Hepatic stellate cell (primary cell): ENCODE results near the gene SLC17A2.

Experiments used
- DNase-seq: peaks from one replicate; pipeline ENCODE4 v3.0.0; 2011; ENCODE audit warnings: low spot score

Gene SLC17A2

DNA sequence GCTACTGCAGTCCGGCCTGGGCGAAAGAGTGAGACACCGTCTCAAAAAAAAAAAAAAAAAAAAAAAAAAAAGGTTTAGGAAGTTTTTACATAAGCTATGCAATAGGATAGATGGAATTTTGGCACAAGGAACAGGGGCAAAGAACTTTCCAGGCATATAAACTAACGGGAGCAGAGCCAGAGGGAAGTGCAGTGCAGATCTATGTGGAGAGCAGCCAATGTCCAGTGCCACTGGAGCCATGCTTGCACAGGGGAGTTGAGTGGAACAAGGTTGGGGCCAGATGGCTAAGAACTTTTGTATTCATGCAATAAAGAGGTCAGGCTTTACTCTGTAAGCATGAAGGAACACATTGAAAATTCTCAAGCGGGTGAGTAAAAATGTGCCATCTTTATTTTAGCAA, 10.8 kb downstream of the SLC17A2 start:
- no peak for DNase-seq

DNA sequence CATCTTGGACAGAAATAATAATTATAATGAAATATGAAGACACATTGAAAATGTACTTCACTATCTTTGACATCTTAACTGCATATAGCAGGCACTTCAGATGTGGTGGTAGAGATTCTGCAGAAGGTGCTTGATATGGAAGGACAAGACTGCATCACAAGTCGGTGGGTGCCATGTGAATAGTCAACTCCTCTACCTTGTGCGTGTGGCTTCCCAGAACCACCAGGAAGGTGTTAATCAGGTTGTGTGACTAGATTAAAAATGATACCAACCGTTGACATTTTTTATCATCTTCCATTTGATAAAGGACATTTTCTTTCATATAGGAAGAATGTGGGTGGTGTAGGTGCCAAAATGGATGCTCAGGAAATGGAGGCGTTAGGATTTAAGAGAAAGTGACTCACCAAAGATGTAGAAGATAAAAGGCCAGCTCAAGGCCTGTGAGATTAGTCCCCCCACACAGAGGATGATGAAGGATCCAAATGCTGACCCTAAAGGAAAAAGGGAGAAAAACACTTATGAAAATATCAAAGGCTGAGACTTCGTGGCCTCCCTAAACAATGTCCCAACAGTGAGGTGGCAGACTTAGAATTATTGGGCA, 12.3 kb downstream of the SLC17A2 start:
- no peak for DNase-seq

DNA sequence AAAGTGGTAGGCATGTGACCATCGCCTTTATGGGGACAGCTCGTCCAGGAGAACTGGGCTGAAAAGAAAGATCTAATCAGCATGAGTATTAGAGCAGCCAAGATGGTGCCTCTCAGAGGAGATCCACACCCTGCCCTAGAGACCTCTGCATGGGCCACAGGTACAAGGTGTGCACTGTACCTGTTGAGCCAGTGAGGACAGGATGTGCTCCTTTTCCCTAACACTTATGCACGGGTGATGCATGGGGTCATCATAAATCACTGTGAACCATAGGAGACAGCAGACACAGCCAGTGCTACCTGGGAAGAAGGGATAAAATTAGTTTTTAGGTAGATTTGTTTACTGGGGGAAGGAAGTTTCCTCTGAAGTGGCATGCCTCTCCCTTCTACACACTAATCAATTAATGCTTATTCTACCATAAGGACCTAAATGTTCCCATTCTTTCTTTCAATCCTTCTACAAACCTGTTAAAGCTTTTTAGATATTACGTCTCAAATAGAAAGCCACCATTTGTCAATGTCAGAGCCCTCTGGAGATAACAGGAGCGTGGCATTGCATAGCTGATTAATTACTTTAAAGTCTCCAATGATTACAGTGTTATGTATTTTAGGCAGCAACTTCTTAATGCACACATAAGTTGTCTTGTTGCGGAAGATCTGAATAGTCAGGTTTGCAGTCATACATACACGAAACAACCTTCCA, 13.6 kb downstream of the SLC17A2 start:
- no peak for DNase-seq

DNA sequence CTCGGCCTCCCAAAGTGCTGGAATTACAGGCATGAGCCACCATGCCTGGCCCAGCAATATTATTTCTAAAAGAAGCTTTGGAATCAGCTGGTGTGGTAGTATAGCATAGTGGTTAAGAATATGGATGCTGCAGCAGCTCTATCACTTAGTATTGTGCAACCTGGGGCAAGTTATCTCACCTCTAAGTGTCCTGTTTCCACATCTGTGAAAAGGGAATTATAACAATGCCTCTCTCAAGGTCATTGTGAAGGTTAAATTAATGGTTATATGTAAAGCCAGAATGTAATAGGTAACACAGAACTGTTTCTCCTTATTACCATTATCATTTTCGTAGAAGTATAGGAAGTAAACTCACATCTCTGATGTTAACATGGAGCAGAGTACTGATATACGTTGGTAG, 14.2 kb downstream of the SLC17A2 start:
- no peak for DNase-seq

DNA sequence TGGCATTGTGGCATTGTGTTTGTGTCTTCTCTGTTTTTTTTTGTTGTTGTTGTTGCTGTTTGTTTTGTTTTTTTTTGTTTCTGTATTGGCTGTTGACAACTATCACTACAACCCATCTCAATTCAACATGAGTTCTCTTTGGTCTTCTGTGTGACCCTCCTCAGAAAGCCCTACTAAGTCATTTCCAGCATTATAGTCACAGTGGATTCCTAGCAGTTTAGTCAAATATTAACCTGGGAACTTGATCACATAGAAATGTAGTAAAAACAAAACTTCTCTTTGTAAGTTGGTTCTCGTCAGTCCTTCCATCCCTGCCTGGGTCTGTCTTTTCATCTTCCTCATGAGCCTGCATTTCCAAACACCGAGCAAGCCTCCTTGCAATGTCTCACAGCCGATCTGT, 16.8 kb downstream of the SLC17A2 start:
- DNase-seq: no peak

DNA sequence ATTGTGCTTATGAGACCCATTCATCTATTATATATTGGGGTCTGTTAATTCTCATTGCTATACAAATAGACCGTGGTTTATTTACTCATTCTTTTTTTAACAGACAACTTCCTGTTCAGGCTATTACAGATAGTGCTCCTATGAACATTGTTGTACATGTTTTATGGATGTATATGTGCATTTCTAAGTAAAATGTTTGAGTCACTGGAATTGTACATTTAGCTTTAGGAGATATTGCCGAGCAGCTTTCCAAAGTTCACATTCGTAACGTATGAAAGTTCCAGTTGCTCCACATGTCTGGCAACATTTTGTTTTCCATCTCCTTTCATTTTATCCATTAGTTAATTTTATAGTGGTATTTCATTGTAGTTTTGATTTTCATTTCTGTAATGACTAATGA, 19.1 kb downstream of the SLC17A2 start:
- no peak for DNase-seq

DNA sequence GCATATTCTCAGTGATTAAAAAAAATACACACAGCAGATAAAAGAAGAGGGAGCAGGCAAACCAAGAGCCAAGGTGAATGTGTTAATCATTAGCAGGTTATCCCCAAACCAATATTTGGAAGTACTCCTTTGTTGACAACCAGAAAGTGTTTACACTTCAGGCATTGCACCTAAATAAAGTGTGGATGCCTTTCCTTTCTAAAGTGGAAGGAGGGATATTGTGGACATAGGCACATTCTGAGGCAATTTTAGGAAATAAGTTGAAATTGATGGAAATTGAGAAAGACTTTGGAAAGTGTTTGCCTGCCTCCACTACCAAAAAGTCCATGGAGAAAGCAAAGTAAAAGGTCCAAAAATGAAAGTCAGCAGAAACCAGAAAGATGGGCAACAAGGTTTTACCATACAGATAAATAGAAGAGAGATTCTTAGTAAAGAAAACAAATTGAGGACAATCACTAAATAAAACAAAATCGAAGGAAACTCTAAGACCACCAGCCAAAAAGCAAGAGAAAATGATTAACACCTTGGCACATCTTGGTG, 22.9 kb downstream of the SLC17A2 start:
- DNase-seq: no peak

DNA sequence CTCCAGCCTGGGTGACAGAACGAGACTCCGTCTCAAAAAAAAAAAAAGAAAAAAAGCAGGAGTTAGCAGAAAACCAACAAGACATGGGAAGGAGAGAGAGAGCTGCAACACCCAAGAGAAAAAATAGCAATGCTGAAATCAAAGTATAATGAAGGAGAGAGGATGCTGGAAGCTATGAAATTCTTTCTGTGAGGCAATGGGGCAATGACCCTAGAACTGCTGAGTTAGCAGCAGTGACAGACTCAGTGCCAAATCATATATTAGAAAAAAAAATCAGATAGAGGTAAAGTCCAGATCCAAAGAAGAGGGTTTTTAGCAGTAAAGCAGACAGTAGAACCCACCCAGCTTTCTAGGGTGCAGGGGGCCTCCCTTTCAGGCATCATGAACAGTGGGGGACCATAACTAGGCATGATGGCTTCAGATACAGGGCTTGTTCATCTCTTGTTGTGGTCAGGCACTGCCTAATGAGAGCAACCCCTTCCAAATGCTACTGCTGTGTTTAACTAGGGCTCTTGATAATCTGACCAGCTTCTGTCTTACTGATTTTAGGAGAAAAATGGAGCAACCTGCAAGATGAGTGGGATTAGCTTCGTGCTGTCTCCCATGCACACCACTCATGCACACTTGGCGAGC, 26.9 kb downstream of the SLC17A2 start:
- no peak for DNase-seq

- no peak for DNase-seq
These were observed 28.4 kb downstream of the SLC17A2 start for GRCh38 chr6:25902071-25902470.

- DNase-seq: no peak
These were observed 29.6 kb downstream of the SLC17A2 start for GRCh38 chr6:25900843-25901242.

DNA sequence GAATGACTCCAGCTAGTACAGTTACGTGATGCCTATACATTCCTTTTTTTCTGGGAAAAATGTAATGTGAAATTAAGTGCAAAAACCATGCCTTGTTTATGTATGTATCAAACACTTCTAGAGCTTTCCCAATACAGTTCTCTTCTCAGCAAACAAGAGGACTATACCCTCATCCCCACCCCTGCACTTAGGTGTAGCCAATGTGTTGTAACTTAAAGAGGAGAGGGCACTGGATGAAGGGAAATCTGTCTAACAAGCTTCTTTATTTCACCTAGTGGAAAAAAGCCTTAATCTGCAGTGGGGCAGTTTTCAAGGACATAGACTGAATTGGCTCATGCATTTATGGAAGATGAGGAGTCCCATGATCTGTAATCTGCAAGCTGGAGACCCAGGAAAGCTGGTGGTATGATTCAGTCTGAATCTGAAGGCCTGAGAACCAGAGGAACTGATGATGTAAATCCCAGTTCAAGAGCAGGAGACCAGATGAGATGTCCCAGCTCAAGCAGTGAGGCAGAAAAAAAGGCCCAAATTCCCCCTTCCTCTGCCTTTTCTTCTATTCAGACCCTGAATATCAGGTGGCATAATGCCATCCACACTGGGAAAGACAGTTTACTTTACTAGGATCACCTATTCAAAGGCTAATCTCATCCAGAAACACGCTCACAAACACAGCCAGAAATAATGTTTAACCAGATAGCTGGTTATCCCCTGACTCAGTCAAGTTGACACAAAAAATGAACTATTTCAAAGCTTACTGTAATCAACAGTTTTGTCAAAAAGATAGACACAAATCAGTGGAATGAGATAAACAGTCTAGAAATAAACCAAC, 30.7 kb downstream of the SLC17A2 start:
- no peak for DNase-seq

DNA sequence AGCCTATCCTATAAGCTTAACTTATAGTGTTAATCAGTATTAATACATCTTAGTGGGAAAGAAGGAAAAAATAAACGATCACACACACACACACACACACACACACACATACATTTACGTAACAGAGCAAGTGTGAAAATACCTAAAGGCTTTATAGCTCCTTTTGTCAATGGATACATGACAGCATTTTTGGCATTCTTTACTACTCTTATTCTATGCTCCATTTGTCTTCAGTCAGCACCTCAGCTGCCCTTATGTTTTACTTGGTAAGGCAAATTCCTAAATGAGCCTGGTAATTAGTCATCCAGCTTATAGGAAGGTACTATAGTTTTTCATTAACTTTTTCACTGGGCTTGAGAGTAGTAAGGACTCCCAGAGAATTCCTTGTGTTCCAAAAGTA, 31.4 kb downstream of the SLC17A2 start:
- no peak for DNase-seq

DNA sequence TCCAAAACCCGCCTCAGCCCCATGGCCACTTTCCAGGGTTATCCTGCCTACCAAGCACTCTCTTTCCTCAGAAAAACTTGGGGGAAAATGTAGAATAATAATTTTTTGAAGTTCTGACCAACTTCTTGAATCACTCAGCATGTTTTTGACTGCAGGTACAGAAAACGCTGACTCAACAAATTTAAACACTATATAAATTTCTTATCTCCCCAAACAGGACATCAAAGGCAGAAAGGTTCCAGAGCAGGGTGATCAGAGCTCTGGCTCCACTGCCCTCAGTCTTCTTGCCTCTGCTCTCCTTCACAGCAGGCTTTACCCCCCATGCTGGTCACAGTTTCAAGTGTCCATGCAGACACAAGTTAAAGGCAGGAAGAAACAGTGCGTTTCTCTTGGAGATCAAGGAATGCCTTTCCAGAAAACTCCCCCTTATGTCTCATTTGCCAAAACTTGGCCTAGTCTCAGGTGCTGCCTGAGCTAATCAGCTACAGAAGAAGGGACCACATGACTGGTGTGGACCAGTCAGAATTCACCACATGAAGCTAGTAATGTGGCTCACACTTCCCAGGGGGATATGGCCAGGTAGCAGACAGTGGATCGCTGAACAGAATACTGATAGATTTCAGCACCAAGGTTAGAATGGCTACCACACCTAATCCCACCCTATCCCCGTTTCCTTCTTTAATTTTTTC, 32.1 kb downstream of the SLC17A2 start:
- DNase-seq: no peak

- no peak for DNase-seq
These were observed 34.2 kb downstream of the SLC17A2 start for GRCh38 chr6:25896252-25896651.

DNA sequence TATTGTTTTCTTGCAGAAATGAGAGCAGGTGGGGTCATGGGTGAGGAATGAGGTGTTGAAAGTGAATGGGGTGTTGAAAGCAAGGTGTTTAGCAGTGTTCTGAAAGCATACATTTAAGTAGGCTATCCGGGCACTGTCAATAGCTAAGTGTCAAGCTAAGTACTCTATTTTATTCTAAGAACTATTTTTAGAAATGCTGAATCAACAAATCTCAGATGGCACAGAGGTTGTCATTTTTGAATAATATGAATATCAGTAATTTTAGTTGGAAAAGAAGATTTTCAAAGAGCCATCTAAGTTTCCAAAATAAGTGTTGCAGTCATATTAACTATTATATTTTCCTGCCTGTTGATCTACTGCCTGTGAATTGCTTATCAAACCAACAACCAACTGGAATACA, 34.7 kb downstream of the SLC17A2 start:
- DNase-seq: no peak

DNA sequence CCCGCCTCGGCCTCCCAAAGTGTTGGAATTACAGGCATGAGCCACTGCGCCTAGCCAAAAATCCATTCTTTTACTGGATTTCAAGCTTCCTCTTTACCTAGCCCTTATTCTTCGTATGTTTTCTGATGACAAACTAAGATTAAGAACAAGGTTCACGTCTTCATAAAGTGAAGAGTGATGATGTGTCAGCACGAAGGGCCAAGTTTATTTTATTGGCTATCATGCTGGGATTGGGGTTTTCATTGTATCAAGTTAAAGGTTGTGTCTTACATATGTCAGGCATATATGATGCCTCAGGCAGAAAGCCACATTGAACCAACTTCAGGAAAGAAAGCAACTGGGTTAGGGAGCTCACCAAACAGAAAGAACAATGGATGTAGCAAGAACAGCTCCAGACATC, 36.7 kb downstream of the SLC17A2 start:
- no peak for DNase-seq

DNA sequence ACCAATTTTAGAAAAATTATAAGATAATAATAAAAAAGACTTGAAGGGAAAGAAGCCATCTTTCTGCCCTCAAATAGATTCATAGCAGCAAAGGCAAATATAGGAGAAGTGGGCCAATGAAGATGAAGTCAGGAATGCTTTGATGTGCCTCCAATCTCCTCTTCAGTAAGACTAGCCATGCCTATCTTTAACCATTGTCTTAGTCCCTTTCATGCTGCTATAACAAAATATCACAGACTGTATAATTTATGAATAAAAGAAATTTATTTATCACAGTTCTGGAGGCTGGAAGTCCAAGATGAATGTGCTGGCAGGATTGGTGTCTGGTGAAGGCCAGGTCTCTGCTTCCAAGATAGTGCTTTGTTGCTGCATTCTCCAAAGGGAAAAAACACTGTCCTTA, 37.6 kb downstream of the SLC17A2 start:
- DNase-seq: no peak

- peak; percentile 10 for DNase-seq
These were observed 40.3 kb downstream of the SLC17A2 start for GRCh38 chr6:25889877-25890853.

DNA sequence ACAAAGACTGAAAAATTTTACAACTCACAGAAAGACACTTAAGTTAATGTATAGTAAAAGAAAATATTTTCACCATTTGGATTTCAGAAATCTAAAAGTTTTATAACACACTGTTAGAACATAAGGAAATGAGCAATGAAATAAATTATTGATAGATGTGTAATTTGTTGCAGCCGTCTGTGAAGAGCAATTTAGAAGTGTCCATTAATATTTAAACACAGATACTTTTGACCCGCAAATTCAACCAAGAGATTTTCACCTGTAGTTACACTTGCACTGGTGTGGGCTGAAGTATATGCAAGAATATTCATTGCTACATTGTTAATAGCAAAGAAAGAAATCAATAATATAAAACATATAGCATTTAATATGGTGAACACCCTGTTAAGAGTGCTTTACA, 41.9 kb downstream of the SLC17A2 start:
- DNase-seq: no peak

DNA sequence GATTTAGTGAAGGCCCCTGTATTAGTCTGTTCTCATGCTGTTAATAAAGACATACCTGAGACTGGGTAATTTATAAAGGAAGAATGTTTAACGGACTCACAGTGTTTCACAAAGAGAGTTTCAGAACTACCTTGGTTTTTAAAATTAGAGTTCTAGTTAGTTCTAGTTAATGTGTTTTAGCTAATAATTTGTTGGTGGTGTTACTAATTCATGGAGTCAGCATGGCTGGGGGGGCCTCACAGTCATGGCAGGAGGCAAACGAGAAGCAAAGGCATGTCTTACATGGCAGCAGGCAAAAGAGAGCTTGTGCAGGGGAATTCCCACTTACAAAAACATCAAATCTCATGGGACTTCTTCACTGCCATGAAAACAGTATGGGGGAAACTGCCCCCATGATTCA, 44.4 kb downstream of the SLC17A2 start:
- no peak for DNase-seq

GRCh38 chr6:25883991-25884390, 46.5 kb downstream of the SLC17A2 start:
- no peak for DNase-seq
